GM12878 (cell line): ENCODE data around the gene CAMTA1. TPM values are rescaled to one million over a fixed set of nuclear protein-coding genes. Genes with fewer than 3 reads are reported as not detected.

Source experiments
- ATAC-seq: fragments of 200-7000 bp; cut with Tn5 transposase; 3 replicates; pipeline ENCODE4 v1.9.1; 2020; ENCODE audit warnings: mild to moderate bottlenecking, moderate library complexity
- BruUV-seq: library from RNA; stranded (reverse); fragments of 400-500 nt; replicated peaks from 2 replicates; lab custom pipeline; 2021; lab: Mats Ljungman, UMichigan
- CTCF ChIA-PET: fragments of 300-600 bp; sonication (Branson Sonifier 250); formaldehyde crosslinking; extraction: SDS; loops from one replicate; lab custom pipeline; 2021; ENCODE audit warnings: inconsistent platforms; lab: Yijun Ruan, JAX
- POLR2A ChIA-PET: fragments of 350-600 bp; formaldehyde crosslinking; extraction: SDS; loops from one replicate; lab custom pipeline; 2021; ENCODE audit warnings: inconsistent platforms; lab: Charles Lee
- RAD21 ChIA-PET: fragments of 300-600 bp; sonication (Branson Sonifier 250); formaldehyde crosslinking; loops from one replicate; lab custom pipeline; 2023; ENCODE audit warnings: antibody characterized with exemption; ENCODE audit not compliant: unreplicated experiment; lab: Charles Lee
- SMC1A ChIA-PET: fragments of 300-600 bp; sonication (Branson Sonifier 250); formaldehyde crosslinking; loops from one replicate; lab custom pipeline; 2023; ENCODE audit not compliant: unreplicated experiment, uncharacterized antibody; lab: Charles Lee
- DNase-seq: peaks from one replicate; pipeline ENCODE4 v3.0.0-alpha.2; 2011; ENCODE audit warnings: low read depth, low spot score
- FAIRE-seq: peaks from 3 replicates; lab custom pipeline; 2011; peaks lifted over from hg19 to GRCh38; lab: Jason Lieb, UNC
- H2AFZ ChIP-seq: 2 replicates; pipeline ENCODE4 v1.6.0; 2011; ENCODE audit warnings: low read depth, low read length, control low read depth; ENCODE audit not compliant: control insufficient read depth
- H3K27ac ChIP-seq: 2 replicates; pipeline ENCODE4 v1.5.1; 2011; ENCODE audit warnings: control low read depth; ENCODE audit not compliant: control insufficient read depth, insufficient read depth
- H3K27me3 ChIP-seq, 2 experiments: replicated peaks in 1 of 2; 2 replicates each; pipeline versions ENCODE4 v1.6.0 to v1.6.1; 2011; ENCODE audit warnings: low read length in 1 of 2; ENCODE audit not compliant: control insufficient read depth in 2 of 2, insufficient read depth in 2 of 2
- H3K36me3 ChIP-seq, 2 experiments: 2 replicates each; pipeline ENCODE4 v1.5.1; 2011; ENCODE audit warnings: low read length in 1 of 2; ENCODE audit not compliant: control insufficient read depth in 2 of 2, insufficient read depth in 2 of 2
- H3K4me1 ChIP-seq: 2 replicates; pipeline ENCODE4 v1.6.1; 2011; ENCODE audit warnings: mild to moderate bottlenecking, low read length, moderate library complexity, mixed read lengths; ENCODE audit not compliant: control insufficient read depth, insufficient read depth
- H3K4me2 ChIP-seq: 2 replicates; pipeline ENCODE4 v1.6.0; 2011; ENCODE audit warnings: control low read depth; ENCODE audit not compliant: control insufficient read depth, insufficient read depth
- H3K4me3 ChIP-seq: fragments of 200-600 bp; sonication (generic); 2 replicates; pipeline ENCODE4 v1.5.1; 2016
- H3K79me2 ChIP-seq: 2 replicates; pipeline ENCODE4 v1.6.0; 2011; ENCODE audit warnings: low read length; ENCODE audit not compliant: control insufficient read depth, insufficient read depth
- H3K9ac ChIP-seq: 2 replicates; pipeline ENCODE4 v1.8.0; 2011; ENCODE audit warnings: low read length, control low read depth, mixed read lengths; ENCODE audit not compliant: control insufficient read depth, insufficient read depth
- H3K9me3 ChIP-seq: replicated peaks from 3 replicates; pipeline ENCODE4 v1.5.1; 2011; ENCODE audit warnings: mild to moderate bottlenecking, low read length; ENCODE audit not compliant: control insufficient read depth, insufficient read depth
- H4K20me1 ChIP-seq: 2 replicates; pipeline ENCODE4 v1.6.0; 2011; ENCODE audit not compliant: control insufficient read depth, insufficient read depth
- CBX5 ChIP-seq: sonication (generic); IDR thresholded peaks from 2 replicates; pipeline ENCODE4 v1.6.1; 2016; ENCODE audit warnings: low read depth, moderate library complexity, mild to moderate bottlenecking, inconsistent platforms
- EGR1 ChIP-seq, 2 experiments: IDR thresholded peaks; 1 replicate in 1 of 2; 2 replicates in 1 of 2; pipeline ENCODE4 v1.6.1; 2011 to 2012; ENCODE audit warnings: low read depth in 2 of 2, low read length in 2 of 2, borderline replicate concordance in 1 of 2, mild to moderate bottlenecking in 1 of 2, moderate library complexity in 1 of 2
- HDGF ChIP-seq: fragments of 450-650 bp; IDR thresholded peaks from 2 replicates; pipeline ENCODE4 v1.6.1; 2016; ENCODE audit warnings: antibody characterized with exemption
- MXI1 ChIP-seq: fragments of 150-350 bp; IDR thresholded peaks from 2 replicates; pipeline ENCODE4 v1.6.1; 2011; ENCODE audit warnings: low read depth, mild to moderate bottlenecking, inconsistent platforms, low read length, improper control_type of control experiment
- POLR2AphosphoS2 ChIP-seq: IDR thresholded peaks from 2 replicates; pipeline ENCODE4 v1.6.1; 2011; ENCODE audit warnings: low read depth, mild to moderate bottlenecking, low read length, improper control_type of control experiment, moderate library complexity
- SIX5 ChIP-seq: IDR thresholded peaks from 2 replicates; pipeline ENCODE4 v1.6.1; 2011; ENCODE audit warnings: mild to moderate bottlenecking, low read depth, low read length, moderate library complexity; ENCODE audit not compliant: severe bottlenecking
- SRF ChIP-seq, 2 experiments: IDR thresholded peaks; 2 replicates each; pipeline ENCODE4 v1.6.1; 2011; ENCODE audit warnings: low read depth in 2 of 2, low read length in 2 of 2, mild to moderate bottlenecking in 1 of 2, moderate library complexity in 1 of 2
- YBX1 ChIP-seq: fragments of 450-650 bp; IDR thresholded peaks from 2 replicates; pipeline ENCODE4 v1.6.1; 2016; ENCODE audit warnings: antibody characterized with exemption
- ZNF384 ChIP-seq: IDR thresholded peaks from 2 replicates; pipeline ENCODE4 v1.6.1; 2012; ENCODE audit warnings: low read depth, mild to moderate bottlenecking, low read length, improper control_type of control experiment, borderline replicate concordance
- WGBS: methylation state at CpG from one replicate; pipeline ENCODE4 v1.1.6; 2016; ENCODE audit warnings: low lambda C conversion rate; ENCODE audit not compliant: insufficient replicate concordance, insufficient coverage; ENCODE audit errors: missing lambda C conversion rate; 5-methylcytosine and 5-hydroxymethylcytosine counted together
- in situ Hi-C: fragments of 300-500 bp; cut with MboI; formaldehyde crosslinking; loops from 9 replicates; pipeline ENCODE4 v1.14.3; 2018; ENCODE audit warnings: mixed read lengths
- intact Hi-C: fragments of 100-400 bp; cut with micrococcal nuclease; formaldehyde crosslinking; loops from one replicate; pipeline ENCODE4 v1.14.2; 2022; ENCODE audit not compliant: unreplicated experiment
- polyA plus RNA-seq, 11 experiments: library from polyadenylated mRNA; depleted of rRNA in 4 of 11; unstranded in 6 of 11; stranded (reverse) in 5 of 11; fragments of >200 nt; fragmentation: Nextera tagmentation in 4 of 11; fragmentation: Illumina TruSeq in 1 of 11; extraction: Ambion mirVana in 4 of 11; extraction: Trizol in 1 of 11; gene quantifications; 1 replicate in 1 of 11; 2 replicates in 10 of 11; pipeline versions ENCODE4 v1.2.1 to v1.2.3, GENCODE V29; 2011 to 2016; ENCODE audit warnings: inconsistent platforms in 2 of 11, missing spikeins in 2 of 11, low read depth in 1 of 11
- total RNA-seq, 4 experiments: library from RNA; depleted of rRNA in 3 of 4; stranded (reverse); fragments of >200 nt in 3 of 4; fragmentation: Illumina TruSeq in 1 of 4; extraction: Trizol in 1 of 4; gene quantifications; 2 replicates each; pipeline versions ENCODE4 v1.2.1 to v1.2.3, GENCODE V29; 2013 to 2021
- TF ChIP-seq, protein P1 (sequence below): fragments of 150-350 bp; IDR thresholded peaks from 2 replicates; pipeline ENCODE4 v1.6.1; 2016; ENCODE audit warnings: low read depth, low read length
- TF ChIP-seq, protein P2 (sequence below): fragments of 450-650 bp; IDR thresholded peaks from 2 replicates; pipeline ENCODE4 v1.6.1; 2017; ENCODE audit warnings: mild to moderate bottlenecking, low read depth, inconsistent platforms; ENCODE audit not compliant: poor library complexity, severe bottlenecking

CAMTA1 gene
- total and polyA plus RNA-seq, 10 of the 15 experiments (the other 5 are each of a cell fraction or from before 2014, with no cell fraction given): 37.7 to 148 (median 76.4) TPM

- SMC1A ChIA-PET: no interaction called here
- in situ Hi-C loops: no loop called here
These were observed 120.5 kb downstream of the CAMTA1 start for GRCh38 chr1:6905790-6906189.

More at GRCh38 chr1:6905790-6906189, 120.5 kb downstream of the CAMTA1 start:
- no peaks in the 10 kb centered on the region for H3K79me2 ChIP-seq
- no peak overlapping the region for H3K9ac ChIP-seq
- FAIRE-seq (no peak), ATAC-seq (no peak), DNase-seq (no peak)
- ChIA-PET RAD21 (no interaction called here), CTCF (interaction anchor here (0.6 to 1.7 kb wide), 4 partner anchors 12 to 57 kb away, joined by 3 to 6 read pairs (median 4); no protein-coding TSS in a partner anchor), POLR2A (no interaction called here)
- H3K9me3 ChIP-seq: no peaks in the 10 kb centered on the region
- H3K4me2 ChIP-seq: no peak overlapping the region
- H3K36me3 ChIP-seq: no peaks in the 10 kb centered on the region
- no peaks in the 10 kb centered on the region for H3K27me3 ChIP-seq
- no peak overlapping the region for H3K4me3 ChIP-seq
- H3K4me1 ChIP-seq: no peaks in the 10 kb centered on the region
- 35% methylated on average over 7 of the region's 7 CpGs for WGBS
- intact Hi-C loops: no loop called here
- TF ChIP-seq CBX5 (no peak), HDGF (no peak), SIX5 (no peak), MXI1 (no peak), POLR2AphosphoS2 (no peak), ZNF384 (no peak), SRF (IDR thresholded peaks at IDR 0.05; ENCODE audit: low read depth in 2 of 2, low read length in 2 of 2) (no peak), YBX1 (no peak), EGR1 (IDR thresholded peaks at IDR 0.05; ENCODE audit: borderline replicate concordance in 1 of 2, low read depth in 2 of 2, low read length in 2 of 2) (no peak)
- TF ChIP-seq, protein P1, sequence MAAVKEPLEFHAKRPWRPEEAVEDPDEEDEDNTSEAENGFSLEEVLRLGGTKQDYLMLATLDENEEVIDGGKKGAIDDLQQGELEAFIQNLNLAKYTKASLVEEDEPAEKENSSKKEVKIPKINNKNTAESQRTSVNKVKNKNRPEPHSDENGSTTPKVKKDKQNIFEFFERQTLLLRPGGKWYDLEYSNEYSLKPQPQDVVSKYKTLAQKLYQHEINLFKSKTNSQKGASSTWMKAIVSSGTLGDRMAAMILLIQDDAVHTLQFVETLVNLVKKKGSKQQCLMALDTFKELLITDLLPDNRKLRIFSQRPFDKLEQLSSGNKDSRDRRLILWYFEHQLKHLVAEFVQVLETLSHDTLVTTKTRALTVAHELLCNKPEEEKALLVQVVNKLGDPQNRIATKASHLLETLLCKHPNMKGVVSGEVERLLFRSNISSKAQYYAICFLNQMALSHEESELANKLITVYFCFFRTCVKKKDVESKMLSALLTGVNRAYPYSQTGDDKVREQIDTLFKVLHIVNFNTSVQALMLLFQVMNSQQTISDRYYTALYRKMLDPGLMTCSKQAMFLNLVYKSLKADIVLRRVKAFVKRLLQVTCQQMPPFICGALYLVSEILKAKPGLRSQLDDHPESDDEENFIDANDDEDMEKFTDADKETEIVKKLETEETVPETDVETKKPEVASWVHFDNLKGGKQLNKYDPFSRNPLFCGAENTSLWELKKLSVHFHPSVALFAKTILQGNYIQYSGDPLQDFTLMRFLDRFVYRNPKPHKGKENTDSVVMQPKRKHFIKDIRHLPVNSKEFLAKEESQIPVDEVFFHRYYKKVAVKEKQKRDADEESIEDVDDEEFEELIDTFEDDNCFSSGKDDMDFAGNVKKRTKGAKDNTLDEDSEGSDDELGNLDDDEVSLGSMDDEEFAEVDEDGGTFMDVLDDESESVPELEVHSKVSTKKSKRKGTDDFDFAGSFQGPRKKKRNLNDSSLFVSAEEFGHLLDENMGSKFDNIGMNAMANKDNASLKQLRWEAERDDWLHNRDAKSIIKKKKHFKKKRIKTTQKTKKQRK: no peak
- TF ChIP-seq, protein P2, sequence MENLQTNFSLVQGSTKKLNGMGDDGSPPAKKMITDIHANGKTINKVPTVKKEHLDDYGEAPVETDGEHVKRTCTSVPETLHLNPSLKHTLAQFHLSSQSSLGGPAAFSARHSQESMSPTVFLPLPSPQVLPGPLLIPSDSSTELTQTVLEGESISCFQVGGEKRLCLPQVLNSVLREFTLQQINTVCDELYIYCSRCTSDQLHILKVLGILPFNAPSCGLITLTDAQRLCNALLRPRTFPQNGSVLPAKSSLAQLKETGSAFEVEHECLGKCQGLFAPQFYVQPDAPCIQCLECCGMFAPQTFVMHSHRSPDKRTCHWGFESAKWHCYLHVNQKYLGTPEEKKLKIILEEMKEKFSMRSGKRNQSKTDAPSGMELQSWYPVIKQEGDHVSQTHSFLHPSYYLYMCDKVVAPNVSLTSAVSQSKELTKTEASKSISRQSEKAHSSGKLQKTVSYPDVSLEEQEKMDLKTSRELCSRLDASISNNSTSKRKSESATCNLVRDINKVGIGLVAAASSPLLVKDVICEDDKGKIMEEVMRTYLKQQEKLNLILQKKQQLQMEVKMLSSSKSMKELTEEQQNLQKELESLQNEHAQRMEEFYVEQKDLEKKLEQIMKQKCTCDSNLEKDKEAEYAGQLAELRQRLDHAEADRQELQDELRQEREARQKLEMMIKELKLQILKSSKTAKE: no peak
- H2AFZ ChIP-seq: no peak overlapping the region
- H3K27ac ChIP-seq: no peak overlapping the region
- no peaks in the 10 kb centered on the region for H4K20me1 ChIP-seq
- no TSS peak for BruUV-seq
